Uterus (tissue), 2 donors: Measurements from ENCODE around the gene ATP5ME.

Experiments used
- CTCF ChIP-seq, 4 experiments: fragments of 200-600 bp in 2 of 4; fragments of 450-650 bp in 2 of 4; sonication (generic) in 2 of 4; IDR thresholded peaks; one replicate each; pipeline ENCODE4 v1.5.1; 2016 to 2019; ENCODE audit warnings: antibody characterized with exemption in 4 of 4, mild to moderate bottlenecking in 2 of 4, moderate library complexity in 1 of 4
- POLR2A ChIP-seq, 2 donors: fragments of 450-650 bp; IDR thresholded peaks; one replicate each; pipeline ENCODE4 v1.6.1; 2016; ENCODE audit warnings: antibody characterized with exemption in 2 of 2, mild to moderate bottlenecking in 1 of 2, moderate library complexity in 1 of 2

- TF ChIP-seq CTCF (IDR thresholded peaks at IDR 0.05) (no peak), POLR2A (IDR thresholded peaks at IDR 0.05) (no peak)
Observed at GRCh38 chr4:720111-720860, 46.2 kb upstream of the ATP5ME start.
